CD4-positive, alpha-beta T cell treated with Interleukin-21 for 1 hour (primary cell): ENCODE results near the gene EIF2AK2.

ENCODE experiments used
- DNase-seq: peaks from one replicate; pipeline ENCODE4 v3.0.0-alpha.2; 2020

The EIF2AK2 gene

GRCh38 chr2:37168217-37168981 is 11.6 kb upstream of the EIF2AK2 start:
- DNase-seq, result peak; percentile 56

GRCh38 chr2:37167636-37168180 is 10.9 kb upstream of the EIF2AK2 start:
- no peak for DNase-seq

- DNase-seq, result no peak
Measured at GRCh38 chr2:37164757-37165156, 8.0 kb upstream of the EIF2AK2 start.

- peak; percentile 24 for DNase-seq
Measured at GRCh38 chr2:37156071-37156856, 516 bp downstream of the EIF2AK2 start.

- DNase-seq, result no peak
Measured at GRCh38 chr2:37154785-37155184, 2.0 kb downstream of the EIF2AK2 start.

- DNase-seq, result no peak
Measured at GRCh38 chr2:37153224-37153623, 3.6 kb downstream of the EIF2AK2 start.

GRCh38 chr2:37149626-37150322 is 7.0 kb downstream of the EIF2AK2 start:
- peak; percentile 53 for DNase-seq

GRCh38 chr2:37148325-37148724 is 8.5 kb downstream of the EIF2AK2 start:
- no peak for DNase-seq

GRCh38 chr2:37146062-37146461 is 10.7 kb downstream of the EIF2AK2 start:
- DNase-seq, result no peak

- no peak for DNase-seq
Measured at GRCh38 chr2:37143974-37144373, 12.8 kb downstream of the EIF2AK2 start.

GRCh38 chr2:37142546-37142945 is 14.2 kb downstream of the EIF2AK2 start:
- DNase-seq, result no peak

- no peak for DNase-seq
Measured at GRCh38 chr2:37132914-37133313, 23.9 kb downstream of the EIF2AK2 start.

- no peak for DNase-seq
Measured at GRCh38 chr2:37125416-37125815, 31.4 kb downstream of the EIF2AK2 start.

- no peak for DNase-seq
Measured at GRCh38 chr2:37119157-37119556, 37.6 kb downstream of the EIF2AK2 start.

- no peak for DNase-seq
Measured at GRCh38 chr2:37117566-37117965, 39.2 kb downstream of the EIF2AK2 start.

GRCh38 chr2:37111958-37112357 is 44.8 kb downstream of the EIF2AK2 start:
- no peak for DNase-seq

- no peak for DNase-seq
Measured at GRCh38 chr2:37110306-37111212, 46.2 kb downstream of the EIF2AK2 start.

- no peak for DNase-seq
Measured at GRCh38 chr2:37109523-37109922, 47.3 kb downstream of the EIF2AK2 start.

- no peak for DNase-seq
Measured at GRCh38 chr2:37105150-37105549, 51.6 kb downstream of the EIF2AK2 start.

- no peak for DNase-seq
Measured at GRCh38 chr2:37104178-37104577, 52.6 kb downstream of the EIF2AK2 start.

GRCh38 chr2:37102588-37102987 is 54.2 kb downstream of the EIF2AK2 start:
- DNase-seq, result no peak

- DNase-seq, result no peak
Measured at GRCh38 chr2:37100054-37100453, 56.7 kb downstream of the EIF2AK2 start.
